ENCODE results near the gene PALLD.
A peak's percentile ranks its signal among the peaks of the same experiment; 100 is the strongest.

PALLD gene

GRCh38 chr4:168573870-168574269 is 77.0 kb downstream of the PALLD start:
- Histone ChIP-seq H3K79me2 (ENCODE audit: low read length) (no peaks in the 10 kb centered on the region), H3K27me3 (replicated peaks; ENCODE audit: insufficient read depth, low read length) (no peaks in the 10 kb centered on the region), H3K36me3 (replicated peaks; ENCODE audit: insufficient read depth, low read length) (no peaks in the 10 kb centered on the region), H3K4me2 (ENCODE audit: low read depth, low read length) (no peak overlapping the region), H3F3A (ENCODE audit: insufficient read depth, low read length) (peaks cover 16% of the 10 kb centered on the region; the same call in 1 of the 2 replicates), H4K20me1 (ENCODE audit: insufficient read depth, low read length) (no peaks in the 10 kb centered on the region), H3K9me2 (replicated peaks; ENCODE audit: insufficient read depth, low read length) (no peaks in the 10 kb centered on the region), H3K4me1 (ENCODE audit: low read length) (peaks cover 17% of the 10 kb centered on the region), H3K9ac (ENCODE audit: low read length) (no peak overlapping the region), H2AFZ (ENCODE audit: low read length) (no peak overlapping the region), H3K27ac (ENCODE audit: low read length) (no peak overlapping the region), H3K9me3 (replicated peaks; ENCODE audit: insufficient read depth, low read length) (no peaks in the 10 kb centered on the region), H3K4me3 (ENCODE audit: low read length) (no peak overlapping the region)
- DNase-seq = no peak
- TF ChIP-seq, protein P1, sequence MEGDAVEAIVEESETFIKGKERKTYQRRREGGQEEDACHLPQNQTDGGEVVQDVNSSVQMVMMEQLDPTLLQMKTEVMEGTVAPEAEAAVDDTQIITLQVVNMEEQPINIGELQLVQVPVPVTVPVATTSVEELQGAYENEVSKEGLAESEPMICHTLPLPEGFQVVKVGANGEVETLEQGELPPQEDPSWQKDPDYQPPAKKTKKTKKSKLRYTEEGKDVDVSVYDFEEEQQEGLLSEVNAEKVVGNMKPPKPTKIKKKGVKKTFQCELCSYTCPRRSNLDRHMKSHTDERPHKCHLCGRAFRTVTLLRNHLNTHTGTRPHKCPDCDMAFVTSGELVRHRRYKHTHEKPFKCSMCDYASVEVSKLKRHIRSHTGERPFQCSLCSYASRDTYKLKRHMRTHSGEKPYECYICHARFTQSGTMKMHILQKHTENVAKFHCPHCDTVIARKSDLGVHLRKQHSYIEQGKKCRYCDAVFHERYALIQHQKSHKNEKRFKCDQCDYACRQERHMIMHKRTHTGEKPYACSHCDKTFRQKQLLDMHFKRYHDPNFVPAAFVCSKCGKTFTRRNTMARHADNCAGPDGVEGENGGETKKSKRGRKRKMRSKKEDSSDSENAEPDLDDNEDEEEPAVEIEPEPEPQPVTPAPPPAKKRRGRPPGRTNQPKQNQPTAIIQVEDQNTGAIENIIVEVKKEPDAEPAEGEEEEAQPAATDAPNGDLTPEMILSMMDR (IDR thresholded peaks at IDR 0.05; ENCODE audit: low read length) = no peak
- TF ChIP-seq EZH2phosphoT487 (IDR thresholded peaks at IDR 0.05; ENCODE audit: low read length) (no peak), EZH2 (optimal IDR thresholded peaks at IDR 0.05; ENCODE audit: low read depth, low read length) (no peak)

GRCh38 chr4:168574581-168575295 is 77.9 kb downstream of the PALLD start:
- Histone ChIP-seq H3K4me3 (ENCODE audit: low read length) (no peak overlapping the region), H3K9me3 (replicated peaks; ENCODE audit: insufficient read depth, low read length) (no peaks in the 10 kb centered on the region), H3K9ac (ENCODE audit: low read length) (no peak overlapping the region), H3F3A (ENCODE audit: insufficient read depth, low read length) (peaks cover 16% of the 10 kb centered on the region; the same call in 1 of the 2 replicates), H3K4me2 (ENCODE audit: low read depth, low read length) (no peak overlapping the region), H2AFZ (ENCODE audit: low read length) (no peak overlapping the region), H3K79me2 (ENCODE audit: low read length) (no peaks in the 10 kb centered on the region), H3K4me1 (ENCODE audit: low read length) (peaks cover 17% of the 10 kb centered on the region), H4K20me1 (ENCODE audit: insufficient read depth, low read length) (no peaks in the 10 kb centered on the region), H3K27me3 (replicated peaks; ENCODE audit: insufficient read depth, low read length) (no peaks in the 10 kb centered on the region), H3K27ac (ENCODE audit: low read length) (peak overlapping the region; percentile 28; the same call in 1 of the 2 replicates), H3K9me2 (replicated peaks; ENCODE audit: insufficient read depth, low read length) (no peaks in the 10 kb centered on the region), H3K36me3 (replicated peaks; ENCODE audit: insufficient read depth, low read length) (no peaks in the 10 kb centered on the region)
- TF ChIP-seq, protein P1 (IDR thresholded peaks at IDR 0.05; ENCODE audit: low read length) = no peak
- TF ChIP-seq EZH2phosphoT487 (IDR thresholded peaks at IDR 0.05; ENCODE audit: low read length) (no peak), EZH2 (optimal IDR thresholded peaks at IDR 0.05; ENCODE audit: low read depth, low read length) (no peak)
- DNase-seq = no peak

DNA sequence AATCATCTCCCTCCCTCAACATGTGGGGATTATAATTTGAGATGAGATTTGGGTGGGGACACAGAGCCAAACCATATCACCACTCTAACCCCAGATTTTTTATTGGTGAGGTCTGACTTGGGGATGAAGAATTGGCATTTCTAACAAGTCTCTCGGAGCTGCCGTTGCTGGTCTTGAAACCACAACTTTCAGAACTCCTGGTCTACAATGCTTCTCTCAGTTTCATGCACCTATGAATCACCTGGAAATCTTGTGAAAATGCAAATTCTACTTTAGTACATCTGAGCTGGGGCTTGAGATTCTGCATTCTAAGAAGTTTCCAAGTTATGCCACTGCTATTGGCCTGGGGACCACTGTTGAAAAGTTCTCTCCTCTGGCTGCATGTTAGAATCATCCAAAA is 78.6 kb downstream of the PALLD start:
- Histone ChIP-seq H3K9me2 (replicated peaks; ENCODE audit: insufficient read depth, low read length) (no peaks in the 10 kb centered on the region), H3K36me3 (replicated peaks; ENCODE audit: insufficient read depth, low read length) (no peaks in the 10 kb centered on the region), H3K9ac (ENCODE audit: low read length) (no peak overlapping the region), H3K27me3 (replicated peaks; ENCODE audit: insufficient read depth, low read length) (no peaks in the 10 kb centered on the region), H3K4me2 (ENCODE audit: low read depth, low read length) (no peak overlapping the region), H3F3A (ENCODE audit: insufficient read depth, low read length) (peaks cover 16% of the 10 kb centered on the region; the same call in 1 of the 2 replicates), H3K9me3 (replicated peaks; ENCODE audit: insufficient read depth, low read length) (no peaks in the 10 kb centered on the region), H2AFZ (ENCODE audit: low read length) (no peak overlapping the region), H3K4me3 (ENCODE audit: low read length) (no peak overlapping the region), H4K20me1 (ENCODE audit: insufficient read depth, low read length) (no peaks in the 10 kb centered on the region), H3K79me2 (ENCODE audit: low read length) (no peaks in the 10 kb centered on the region), H3K27ac (ENCODE audit: low read length) (peak overlapping the region; percentile 28; the same call in 1 of the 2 replicates), H3K4me1 (ENCODE audit: low read length) (peaks cover 17% of the 10 kb centered on the region)
- DNase-seq = peak; percentile 89
- TF ChIP-seq, protein P1 (IDR thresholded peaks at IDR 0.05; ENCODE audit: low read length) = no peak
- TF ChIP-seq EZH2 (optimal IDR thresholded peaks at IDR 0.05; ENCODE audit: low read depth, low read length) (no peak), EZH2phosphoT487 (IDR thresholded peaks at IDR 0.05; ENCODE audit: low read length) (no peak)
